ENCODE data around the gene ADAMTS18.
"Not testable (repeated sequence)": the region's sequence is repeated elsewhere in the genome, so short reads cannot be mapped to it uniquely, and the experiment has no call there.

Gene ADAMTS18

GRCh38 chr16:77250400-77250799 is 184.4 kb downstream of the ADAMTS18 start:
- Mint-ChIP-seq H3K27ac (no peak overlapping the region), H3K4me3 (no peak overlapping the region), H3K4me1 (ENCODE audit: low read depth) (no peaks in the 10 kb centered on the region), H3K9me3 (no peaks in the 10 kb centered on the region), H3K27me3 (ENCODE audit: low read depth) (no peaks in the 10 kb centered on the region), H3K36me3 (ENCODE audit: low read depth) (no peaks in the 10 kb centered on the region)
- no peak for DNase-seq (ENCODE audit: low spot score)

- no peak overlapping the region for H3K27ac Mint-ChIP-seq
- no peaks in the 10 kb centered on the region for H3K4me1 Mint-ChIP-seq (ENCODE audit: low read depth)
- no peak overlapping the region for H3K4me3 Mint-ChIP-seq
- DNase-seq (ENCODE audit: low spot score) = no peak
- H3K9me3 Mint-ChIP-seq = no peaks in the 10 kb centered on the region
- no peaks in the 10 kb centered on the region for H3K36me3 Mint-ChIP-seq (ENCODE audit: low read depth)
- H3K27me3 Mint-ChIP-seq (ENCODE audit: low read depth) = no peaks in the 10 kb centered on the region
These were observed 188.7 kb downstream of the ADAMTS18 start for GRCh38 chr16:77246150-77246549.

GRCh38 chr16:77242471-77242870 is 192.4 kb downstream of the ADAMTS18 start:
- not testable (repeated sequence) for DNase-seq (ENCODE audit: low spot score); H3K4me3 Mint-ChIP-seq; H3K9me3 Mint-ChIP-seq; H3K4me1 Mint-ChIP-seq (ENCODE audit: low read depth); H3K27me3 Mint-ChIP-seq (ENCODE audit: low read depth); H3K36me3 Mint-ChIP-seq (ENCODE audit: low read depth); H3K27ac Mint-ChIP-seq

GRCh38 chr16:77238593-77238992 is 196.2 kb downstream of the ADAMTS18 start:
- Mint-ChIP-seq H3K9me3 (no peaks in the 10 kb centered on the region), H3K36me3 (ENCODE audit: low read depth) (no peaks in the 10 kb centered on the region), H3K4me1 (ENCODE audit: low read depth) (peaks cover 3% of the 10 kb centered on the region), H3K27ac (no peak overlapping the region), H3K4me3 (no peak overlapping the region), H3K27me3 (ENCODE audit: low read depth) (peaks cover 23% of the 10 kb centered on the region)
- no peak for DNase-seq (ENCODE audit: low spot score)

GRCh38 chr16:77236063-77236511 is 198.7 kb downstream of the ADAMTS18 start:
- peaks cover 23% of the 10 kb centered on the region for H3K27me3 Mint-ChIP-seq (ENCODE audit: low read depth)
- peaks cover 3% of the 10 kb centered on the region for H3K4me1 Mint-ChIP-seq (ENCODE audit: low read depth)
- peak overlapping the region; percentile 49 for H3K4me3 Mint-ChIP-seq
- no peaks in the 10 kb centered on the region for H3K36me3 Mint-ChIP-seq (ENCODE audit: low read depth)
- H3K27ac Mint-ChIP-seq = no peak overlapping the region
- no peaks in the 10 kb centered on the region for H3K9me3 Mint-ChIP-seq
- DNase-seq (ENCODE audit: low spot score) = peak; percentile 78

- Mint-ChIP-seq H3K4me3 (no peak overlapping the region), H3K4me1 (ENCODE audit: low read depth) (peaks cover 3% of the 10 kb centered on the region), H3K27me3 (ENCODE audit: low read depth) (peaks cover 23% of the 10 kb centered on the region), H3K27ac (no peak overlapping the region), H3K36me3 (ENCODE audit: low read depth) (no peaks in the 10 kb centered on the region), H3K9me3 (no peaks in the 10 kb centered on the region)
- DNase-seq (ENCODE audit: low spot score) = no peak
These were observed 200.2 kb downstream of the ADAMTS18 start for GRCh38 chr16:77234611-77235010.

- H3K9me3 Mint-ChIP-seq = no peaks in the 10 kb centered on the region
- H3K27me3 Mint-ChIP-seq (ENCODE audit: low read depth) = peaks cover 23% of the 10 kb centered on the region
- no peak overlapping the region for H3K4me3 Mint-ChIP-seq
- H3K27ac Mint-ChIP-seq = no peak overlapping the region
- DNase-seq (ENCODE audit: low spot score) = no peak
- H3K36me3 Mint-ChIP-seq (ENCODE audit: low read depth) = no peaks in the 10 kb centered on the region
- peaks cover 3% of the 10 kb centered on the region for H3K4me1 Mint-ChIP-seq (ENCODE audit: low read depth)
These were observed 200.9 kb downstream of the ADAMTS18 start for GRCh38 chr16:77233799-77234519.

All from T-helper 2 cell treated with Interferon-gamma antibody and Interleukin-4, amounts not matched to agents 5 μg/mL and 100 μg/mL, for 36 hours (primary cell).